ENCODE data around the gene PDGFC.

GRCh38 chr4:156945532-156945931 is 26.1 kb downstream of the PDGFC start:
- TF ChIP-seq CTCF (IDR thresholded peaks at IDR 0.05; ENCODE audit: control extremely low read depth in 1 of 3, insufficient read depth in 1 of 3, low read depth in 1 of 3, low read length in 3 of 3) (no peak), HDAC6 (IDR thresholded peaks at IDR 0.05; ENCODE audit: low read depth, low read length) (no peak), ASH2L (IDR thresholded peaks at IDR 0.05; ENCODE audit: low read length) (no peak), MAFK (IDR thresholded peaks at IDR 0.05; ENCODE audit: low read depth, low read length) (no peak), EZH2 (IDR thresholded peaks at IDR 0.05; ENCODE audit: low read depth, low read length, severe bottlenecking) (no peak), KDM1A (IDR thresholded peaks at IDR 0.05; ENCODE audit: borderline replicate concordance, low read length) (no peak)
